GM23248 (cell line): ENCODE measurements around the gene DACH1. TPM values are rescaled to one million over a fixed set of nuclear protein-coding genes. Genes with fewer than 3 reads are reported as not detected.
"Not testable (repeated sequence)": the region's sequence is repeated elsewhere in the genome, so short reads cannot be mapped to it uniquely, and the experiment has no call there.

ENCODE experiments used
- DNase-seq: peaks from one replicate; pipeline ENCODE4 v3.0.0-alpha.2; 2015
- H2AFZ ChIP-seq: fragments of 200-600 bp; sonication (generic); 2 replicates; pipeline ENCODE4 v1.6.1; 2016; ENCODE audit warnings: antibody characterized with exemption
- H3F3A ChIP-seq: fragments of 200-600 bp; sonication (generic); 2 replicates; pipeline ENCODE4 v1.6.1; 2016; ENCODE audit warnings: mild to moderate bottlenecking, antibody characterized with exemption, mixed run types; ENCODE audit not compliant: insufficient read depth
- H3K27ac ChIP-seq: fragments of 200-600 bp; sonication (generic); 2 replicates; pipeline ENCODE4 v1.5.1; 2016; ENCODE audit warnings: mild to moderate bottlenecking
- H3K27me3 ChIP-seq: fragments of 200-600 bp; sonication (generic); replicated peaks from 2 replicates; pipeline ENCODE4 v1.6.1; 2016; ENCODE audit warnings: mild to moderate bottlenecking; ENCODE audit not compliant: insufficient read depth
- H3K36me3 ChIP-seq: fragments of 200-600 bp; sonication (generic); 2 replicates; pipeline ENCODE4 v1.6.1; 2016; ENCODE audit warnings: low read depth, mild to moderate bottlenecking
- H3K4me1 ChIP-seq: fragments of 200-600 bp; sonication (generic); 2 replicates; pipeline ENCODE4 v1.6.1; 2016; ENCODE audit warnings: mild to moderate bottlenecking; ENCODE audit not compliant: insufficient read depth
- H3K4me2 ChIP-seq: fragments of 200-600 bp; sonication (generic); one replicate; pipeline ENCODE4 v1.6.1; 2016; ENCODE audit warnings: mild to moderate bottlenecking; ENCODE audit not compliant: unreplicated experiment
- H3K4me3 ChIP-seq: fragments of 200-600 bp; sonication (generic); 2 replicates; pipeline ENCODE4 v1.5.1; 2016; ENCODE audit warnings: mild to moderate bottlenecking
- H3K79me2 ChIP-seq: fragments of 200-600 bp; sonication (generic); 2 replicates; pipeline ENCODE4 v1.6.1; 2016; ENCODE audit warnings: mild to moderate bottlenecking; ENCODE audit not compliant: insufficient read depth
- H3K9ac ChIP-seq: fragments of 200-600 bp; sonication (generic); 2 replicates; pipeline ENCODE4 v1.6.1; 2016; ENCODE audit warnings: mild to moderate bottlenecking
- H3K9me2 ChIP-seq: fragments of 200-600 bp; sonication (generic); 2 replicates; pipeline ENCODE4 v1.6.1; 2016; ENCODE audit warnings: mixed run types, mild to moderate bottlenecking, moderate library complexity; ENCODE audit not compliant: insufficient read depth
- H3K9me3 ChIP-seq: fragments of 200-600 bp; sonication (generic); one replicate; pipeline ENCODE4 v1.6.1; 2017; ENCODE audit warnings: low read depth
- H4K20me1 ChIP-seq: fragments of 200-600 bp; sonication (generic); 2 replicates; pipeline ENCODE4 v1.6.0; 2016; ENCODE audit not compliant: insufficient read depth
- EZH2 ChIP-seq: fragments of 200-600 bp; sonication (generic); IDR thresholded peaks from 2 replicates; pipeline ENCODE4 v1.6.1; 2018; ENCODE audit warnings: antibody characterized with exemption, mild to moderate bottlenecking; ENCODE audit not compliant: insufficient read depth, poor library complexity, severe bottlenecking
- EZH2phosphoT487 ChIP-seq: fragments of 200-600 bp; sonication (generic); IDR thresholded peaks from 2 replicates; pipeline ENCODE4 v1.6.1; 2018; ENCODE audit warnings: antibody characterized with exemption, moderate library complexity, mild to moderate bottlenecking, low read depth; ENCODE audit not compliant: insufficient read depth
- WGBS, 2 experiments: methylation state at CpG; one replicate each; pipeline ENCODE4 v1.1.6; 2015 to 2017; ENCODE audit warnings: low lambda C conversion rate in 2 of 2, low coverage in 1 of 2; ENCODE audit errors: missing lambda C conversion rate in 2 of 2; 5-methylcytosine and 5-hydroxymethylcytosine counted together
- in situ Hi-C: fragments of 300-500 bp; cut with MboI; formaldehyde crosslinking; loops from 2 replicates; pipeline ENCODE4 v1.15.0; 2020
- polyA plus RNA-seq: library from polyadenylated mRNA; unstranded; fragments of >200 nt; fragmentation: Nextera tagmentation; extraction: Ambion mirVana; gene quantifications from 2 replicates; pipeline ENCODE4 v1.2.1, GENCODE V29; 2016
- total RNA-seq: library from RNA; depleted of rRNA; stranded (reverse); fragments of >200 nt; shearing (Covaris generic); gene quantifications from 2 replicates; pipeline ENCODE4 v1.2.3, GENCODE V29; 2014; rRNA removed

DACH1 gene
- not detected in 2 replicates for total RNA-seq
- not detected in 2 replicates for polyA plus RNA-seq

GRCh38 chr13:71867131-71867814, at the start of gene DACH1:
Gene DACH1 (minus strand): TSS chr13:71867204.
- Histone ChIP-seq H3K4me1 (no peaks in the 10 kb centered on the region), H3K9ac (no peak within 1 kb of the TSS), H3K27me3 (peaks cover 35% of the 10 kb centered on the region)

DNA sequence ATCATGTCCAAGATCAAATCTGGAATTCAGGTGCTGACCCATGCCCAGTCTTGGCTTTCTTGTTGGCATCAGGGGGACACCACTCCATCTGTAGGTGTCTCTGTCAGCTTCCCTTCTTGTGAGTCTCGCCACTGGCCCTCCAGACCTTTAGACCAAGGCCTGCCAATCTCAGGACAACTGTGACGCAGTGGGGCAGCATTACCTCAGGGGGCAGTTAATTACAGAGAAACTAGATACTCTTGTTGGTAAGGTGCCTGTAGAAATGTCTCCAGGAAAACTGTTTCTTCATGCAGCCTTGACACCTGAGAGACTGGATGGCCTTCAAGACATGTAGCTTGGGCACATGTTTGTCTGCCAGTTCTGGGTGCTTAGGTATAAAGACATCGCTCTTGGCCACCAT, 46.7 kb upstream of the DACH1 start:
- H3F3A ChIP-seq: no peaks in the 10 kb centered on the region
- no peak overlapping the region for H3K4me2 ChIP-seq
- no peak overlapping the region for H2AFZ ChIP-seq
- in situ Hi-C loops: no loop called here
- H3K9me2 ChIP-seq: no peaks in the 10 kb centered on the region
- H3K79me2 ChIP-seq: no peaks in the 10 kb centered on the region
- H3K27me3 ChIP-seq: no peaks in the 10 kb centered on the region
- no peak overlapping the region for H3K27ac ChIP-seq
- no peak overlapping the region for H3K4me3 ChIP-seq
- no peak for TF ChIP-seq EZH2
- no peak for TF ChIP-seq EZH2phosphoT487
- no peaks in the 10 kb centered on the region for H3K9me3 ChIP-seq
- H4K20me1 ChIP-seq: no peaks in the 10 kb centered on the region
- no peak overlapping the region for H3K9ac ChIP-seq
- DNase-seq: no peak
- 16 to 17% methylated on average over 3 of the region's 3 CpGs for WGBS, 2 experiments
- no peaks in the 10 kb centered on the region for H3K4me1 ChIP-seq
- H3K36me3 ChIP-seq: no peaks in the 10 kb centered on the region

More at GRCh38 chr13:71867131-71867814, at the start of gene DACH1:
- peak within 1 kb of the TSS; percentile 87 for H3K4me2 ChIP-seq
- H3K79me2 ChIP-seq: no peaks in the 10 kb centered on the region
- in situ Hi-C loops: no loop called here
- H3K9me2 ChIP-seq: no peaks in the 10 kb centered on the region
- H3K9me3 ChIP-seq: no peaks in the 10 kb centered on the region
- TF ChIP-seq EZH2: no peak
- TF ChIP-seq EZH2phosphoT487: no peak
- H3K27ac ChIP-seq: no peak within 1 kb of the TSS
- peak; percentile 35 for DNase-seq
- no peaks in the 10 kb centered on the region for H4K20me1 ChIP-seq
- WGBS, 2 experiments: 1 to 2% methylated on average over 28 to 30 of the region's 30 CpGs
- peak within 1 kb of the TSS; percentile 73 for H2AFZ ChIP-seq
- no peaks in the 10 kb centered on the region for H3K36me3 ChIP-seq
- H3K4me3 ChIP-seq: peak within 1 kb of the TSS; percentile 63
- no peaks in the 10 kb centered on the region for H3F3A ChIP-seq

GRCh38 chr13:71912524-71912923, 45.5 kb upstream of the DACH1 start:
- Histone ChIP-seq H3K27me3 (no peaks in the 10 kb centered on the region), H3K4me1 (no peaks in the 10 kb centered on the region), H3F3A (no peaks in the 10 kb centered on the region), H3K36me3 (no peaks in the 10 kb centered on the region), H3K4me2 (no peak overlapping the region), H3K9me2 (no peaks in the 10 kb centered on the region), H2AFZ (no peak overlapping the region), H3K79me2 (no peaks in the 10 kb centered on the region), H3K27ac (no peak overlapping the region), H3K9me3 (no peaks in the 10 kb centered on the region), H3K9ac (no peak overlapping the region), H4K20me1 (no peaks in the 10 kb centered on the region), H3K4me3 (no peak overlapping the region)
- TF ChIP-seq EZH2phosphoT487 (no peak), EZH2 (no peak)
- no peak for DNase-seq
- in situ Hi-C loops: no loop called here

GRCh38 chr13:71906448-71906847, 39.4 kb upstream of the DACH1 start:
- TF ChIP-seq EZH2phosphoT487: no peak
- TF ChIP-seq EZH2: no peak
- H3K79me2 ChIP-seq: no peaks in the 10 kb centered on the region
- in situ Hi-C loops: no loop called here
- no peak overlapping the region for H3K4me3 ChIP-seq
- no peak overlapping the region for H3K4me2 ChIP-seq
- H3K9ac ChIP-seq: no peak overlapping the region
- H3F3A ChIP-seq: no peaks in the 10 kb centered on the region
- no peaks in the 10 kb centered on the region for H3K4me1 ChIP-seq
- H4K20me1 ChIP-seq: no peaks in the 10 kb centered on the region
- H3K27ac ChIP-seq: no peak overlapping the region
- no peaks in the 10 kb centered on the region for H3K9me2 ChIP-seq
- no peaks in the 10 kb centered on the region for H3K27me3 ChIP-seq
- H3K36me3 ChIP-seq: no peaks in the 10 kb centered on the region
- WGBS, 2 experiments: 9 to 44% methylated on average over 1 of the region's 1 CpG
- DNase-seq: no peak
- H3K9me3 ChIP-seq: no peaks in the 10 kb centered on the region
- H2AFZ ChIP-seq: no peak overlapping the region

- 30 to 50% methylated on average over 1 of the region's 1 CpG for WGBS, 2 experiments
- no peak overlapping the region for H2AFZ ChIP-seq
- no peaks in the 10 kb centered on the region for H3K27me3 ChIP-seq
- no peak for DNase-seq
- no peaks in the 10 kb centered on the region for H3K9me3 ChIP-seq
- no peak overlapping the region for H3K4me2 ChIP-seq
- H3K36me3 ChIP-seq: no peaks in the 10 kb centered on the region
- H4K20me1 ChIP-seq: no peaks in the 10 kb centered on the region
- H3F3A ChIP-seq: no peaks in the 10 kb centered on the region
- H3K79me2 ChIP-seq: no peaks in the 10 kb centered on the region
- in situ Hi-C loops: no loop called here
- no peaks in the 10 kb centered on the region for H3K9me2 ChIP-seq
- no peak overlapping the region for H3K9ac ChIP-seq
- no peak overlapping the region for H3K4me3 ChIP-seq
- no peaks in the 10 kb centered on the region for H3K4me1 ChIP-seq
- H3K27ac ChIP-seq: no peak overlapping the region
- TF ChIP-seq EZH2phosphoT487 (no peak), EZH2 (no peak)
Observed at GRCh38 chr13:71902676-71903075, 35.7 kb upstream of the DACH1 start.

DNA sequence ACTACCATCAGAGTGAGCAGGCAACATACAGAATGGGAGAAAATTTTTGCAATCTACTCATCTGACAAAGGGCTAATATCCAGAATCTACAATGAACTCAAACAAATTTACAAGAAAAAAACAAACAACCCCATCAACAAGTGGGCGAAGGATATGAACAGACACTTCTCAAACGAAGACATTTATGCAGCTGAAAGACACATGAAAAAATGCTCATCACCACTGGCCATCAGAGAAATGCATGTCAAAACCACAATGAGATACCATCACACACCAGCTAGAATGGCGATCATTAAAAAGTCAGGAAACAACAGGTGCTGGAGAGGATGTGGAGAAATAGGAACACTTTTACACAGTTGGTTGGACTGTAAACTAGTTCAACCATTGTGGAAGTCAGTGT, 26.5 kb upstream of the DACH1 start:
- H3K9me3 ChIP-seq, H3K4me1 ChIP-seq, H3K9me2 ChIP-seq, H3K27ac ChIP-seq, H3K36me3 ChIP-seq, in situ Hi-C loops, H3K27me3 ChIP-seq, H3K4me3 ChIP-seq, H3K79me2 ChIP-seq, H4K20me1 ChIP-seq, H2AFZ ChIP-seq, DNase-seq, H3F3A ChIP-seq, H3K4me2 ChIP-seq, H3K9ac ChIP-seq: not testable (repeated sequence)
- WGBS, 2 experiments: 15 to 27% methylated on average over 3 of the region's 3 CpGs
